Neural cell (in vitro differentiated cells): ENCODE data around the gene COL20A1.

Experiments used
- POLR2AphosphoS5 ChIP-seq: IDR thresholded peaks from 2 replicates; pipeline ENCODE4 v1.6.1; 2012
- REST ChIP-seq: IDR thresholded peaks from 2 replicates; pipeline ENCODE4 v1.6.1; 2012; ENCODE audit warnings: borderline replicate concordance

GRCh38 chr20:63275825-63276224 is 17.2 kb upstream of the COL20A1 start:
- TF ChIP-seq REST: no peak
- no peak for TF ChIP-seq POLR2AphosphoS5
